Right renal pelvis (tissue), 4 donors: Measurements from ENCODE around the gene C10orf71. TPM values are rescaled to one million over a fixed set of nuclear protein-coding genes. Genes with fewer than 3 reads are reported as not detected.

ENCODE experiments used
- DNase-seq, 4 donors: peaks; one replicate each; pipeline ENCODE4 v3.0.0-alpha.2; 2013; ENCODE audit warnings: low read depth in 4 of 4, low spot score in 3 of 4, missing footprints in 1 of 4
- polyA plus RNA-seq, 4 donors: library from polyadenylated mRNA; unstranded; fragments of 120-200 nt; gene quantifications; one replicate each; pipeline ENCODE4 v1.2.1, GENCODE V29; 2013; ENCODE audit not compliant: insufficient read length in 4 of 4

The C10orf71 gene
- polyA plus RNA-seq, 4 donors: 0.10 to 0.17 (median 0.14) TPM

DNA sequence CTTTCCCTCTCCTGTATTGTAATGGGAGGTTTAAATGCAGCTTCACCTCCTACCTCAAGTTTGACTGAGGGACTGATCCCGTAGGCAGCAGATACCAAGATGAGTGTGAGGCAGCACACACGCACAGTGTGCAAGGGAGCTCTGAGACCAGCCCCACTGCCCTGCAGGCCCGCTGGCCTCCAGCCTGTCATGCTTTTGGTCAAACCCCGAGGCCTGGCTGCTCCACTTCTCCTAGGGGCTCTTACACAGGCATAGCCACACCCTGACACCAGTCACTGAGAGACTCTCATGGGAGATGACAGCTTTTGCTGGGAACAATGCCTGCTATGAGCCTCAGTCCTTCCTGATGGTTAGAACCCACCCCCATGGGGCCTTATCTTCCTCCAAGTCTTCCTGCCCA is 69.3 kb downstream of the C10orf71 start:
- DNase-seq: no peak

DNA sequence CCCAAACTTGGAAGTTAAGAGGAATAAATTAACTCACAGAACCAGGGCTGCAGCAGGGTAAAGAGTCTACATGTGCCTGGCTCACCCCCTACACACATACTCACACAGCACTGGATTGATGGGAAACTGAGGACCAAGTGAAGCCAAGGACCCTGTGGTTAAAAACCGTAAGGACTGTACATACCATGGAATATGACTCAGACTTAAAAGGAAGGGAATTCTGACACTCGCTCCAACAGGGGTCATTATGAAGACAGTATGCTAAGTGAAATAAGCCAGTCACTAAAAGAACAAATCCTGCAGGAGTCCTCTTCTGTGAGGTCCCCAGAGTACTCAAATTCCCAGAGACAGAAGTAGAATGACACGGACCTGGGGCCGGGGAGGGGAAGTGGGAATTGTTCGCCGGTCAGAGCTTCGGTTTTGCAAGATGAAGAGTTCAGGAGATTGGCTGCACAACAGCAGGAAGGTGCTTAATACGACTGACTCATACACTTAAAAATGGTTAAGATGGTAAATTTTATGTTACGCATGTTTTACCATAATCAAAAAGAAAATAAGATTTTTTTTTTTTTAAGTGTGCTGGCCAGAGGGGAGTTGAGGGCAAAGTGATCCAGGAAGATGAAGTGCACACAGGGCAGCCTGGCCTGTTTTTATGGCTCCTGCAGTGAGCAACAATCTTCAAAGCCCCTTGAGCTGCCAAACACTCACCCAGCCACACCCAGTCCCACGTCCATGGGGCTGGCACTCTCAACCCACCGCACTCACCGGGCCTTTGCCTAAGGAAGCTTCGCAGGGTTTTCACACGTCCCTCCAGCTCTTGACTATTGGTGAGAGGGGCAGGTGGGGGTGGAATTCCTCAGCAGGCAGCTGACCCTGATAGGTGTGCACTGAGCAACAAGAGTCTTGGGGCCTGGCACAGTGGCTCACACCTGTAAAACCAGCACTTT is 70.5 kb downstream of the C10orf71 start:
- no peak for DNase-seq

DNA sequence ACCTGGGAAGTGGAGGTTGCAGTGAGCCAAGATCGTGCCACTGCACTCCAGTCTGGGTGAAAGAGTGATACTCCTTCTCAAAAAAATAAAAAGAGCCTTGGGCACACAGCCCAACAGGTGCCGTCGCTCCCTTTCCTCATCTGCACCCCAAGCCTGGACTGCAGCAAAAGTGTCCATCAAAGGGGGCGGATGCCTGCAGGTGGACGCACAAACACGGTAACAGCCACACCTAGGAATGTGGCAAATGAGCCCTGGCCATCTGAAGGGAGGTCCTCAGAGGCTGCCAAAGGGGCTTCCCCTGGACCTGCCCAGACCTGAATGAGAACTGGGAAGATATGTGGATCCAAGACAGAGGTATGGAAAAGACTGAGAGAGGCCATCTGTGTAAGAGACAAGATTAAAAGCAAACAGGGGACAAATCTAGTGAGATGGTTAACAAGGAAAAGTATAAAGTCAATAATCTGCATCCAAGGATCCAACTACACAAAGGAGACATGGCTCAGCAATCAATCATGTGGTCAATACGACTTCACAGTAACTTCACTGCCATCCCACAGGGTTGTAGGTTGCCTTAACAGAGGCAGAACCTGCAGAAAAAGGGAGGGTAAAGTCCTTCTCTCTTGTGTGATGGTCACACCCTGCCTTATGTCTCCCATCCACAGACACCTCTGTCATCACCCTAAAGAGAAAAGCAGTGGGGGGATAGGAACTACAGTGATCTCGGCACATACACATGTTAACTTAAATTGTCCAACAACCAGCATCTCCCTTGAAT is 71.5 kb downstream of the C10orf71 start:
- no peak for DNase-seq

DNA sequence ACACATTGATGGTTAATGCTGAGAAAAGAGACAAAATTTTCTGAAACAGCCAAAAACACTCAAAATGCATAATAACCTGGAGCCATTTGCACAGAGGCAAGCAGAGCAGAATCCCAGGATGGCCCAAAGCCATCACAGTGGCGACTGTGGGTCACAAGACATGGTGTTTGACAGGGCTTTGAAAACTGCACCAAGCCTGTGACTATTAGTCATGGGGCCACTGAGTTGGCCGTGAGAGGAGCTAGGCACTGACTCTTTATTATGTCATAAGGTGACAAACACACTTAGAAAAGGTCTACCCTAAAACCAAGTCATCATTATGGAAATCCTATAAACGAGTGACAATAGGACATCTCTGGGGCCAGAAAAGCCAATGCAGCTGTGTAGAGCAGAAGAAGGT is 73.0 kb downstream of the C10orf71 start:
- no peak for DNase-seq

DNA sequence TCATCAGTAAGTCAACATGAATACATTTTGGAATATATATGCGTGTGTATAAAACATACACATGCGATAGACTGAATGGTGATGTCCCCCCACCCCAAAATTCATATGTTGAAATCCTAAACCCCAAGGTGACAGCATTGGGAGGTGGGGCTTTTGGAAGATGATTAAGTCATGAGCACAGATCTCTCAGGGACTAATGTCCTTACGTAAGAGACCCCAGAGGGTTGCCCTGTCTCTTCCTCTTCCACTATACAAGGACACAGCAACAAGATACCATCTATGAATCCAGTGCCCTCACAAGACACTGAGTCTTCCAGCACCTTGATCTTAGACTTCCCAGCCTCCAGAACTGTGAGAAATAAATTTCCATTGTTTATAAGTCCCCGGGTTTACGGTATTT is 74.4 kb downstream of the C10orf71 start:
- DNase-seq: no peak

DNA sequence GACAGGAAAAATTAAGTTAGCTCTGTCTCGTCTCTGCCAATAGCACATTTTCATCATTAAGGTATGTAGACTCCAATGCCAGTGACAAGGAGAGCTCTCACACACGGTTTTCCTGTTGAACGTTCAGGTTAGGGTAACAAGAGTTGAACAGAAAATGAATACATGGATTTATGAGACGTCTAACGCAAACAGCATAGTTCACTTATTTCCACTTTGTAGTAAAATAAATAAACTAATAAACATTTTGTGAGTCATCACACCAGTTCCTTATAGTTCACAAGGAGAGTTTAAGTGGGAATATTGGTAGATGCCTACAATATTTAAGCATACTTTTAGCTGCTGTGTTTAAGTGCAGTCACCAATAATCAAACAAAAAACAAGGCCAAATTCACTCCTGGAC is 75.8 kb downstream of the C10orf71 start:
- no peak for DNase-seq

DNA sequence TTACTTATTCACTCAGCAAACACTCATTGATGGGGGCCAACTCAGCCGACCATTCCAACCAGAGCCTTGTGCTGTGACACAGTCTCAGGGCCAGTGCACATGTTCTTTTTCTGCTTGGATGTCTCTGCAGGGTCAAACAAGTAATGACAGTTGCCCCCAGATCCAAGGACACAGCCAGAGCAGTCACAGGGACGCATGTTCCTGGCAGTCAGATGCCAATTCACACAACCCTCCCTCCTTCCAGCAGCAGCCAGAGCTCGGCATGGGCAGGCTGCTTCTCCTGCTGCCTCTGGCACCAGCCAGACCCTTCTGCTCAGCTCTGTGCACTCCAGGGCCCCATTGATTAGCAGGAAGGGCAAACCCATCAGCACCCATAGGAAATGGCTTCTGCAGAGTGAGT is 76.6 kb downstream of the C10orf71 start:
- no peak for DNase-seq

Other genes with a start within 250 kb of the C10orf71 start
- 10 to 100 TPM; 14.2 to 18.9 (median 15.5) TPM for gene VSTM4, start 183.6 kb upstream of the C10orf71 start, polyA plus RNA-seq
- not detected for gene FAM170B, start 165.1 kb upstream of the C10orf71 start, polyA plus RNA-seq
- gene TMEM273, start 110.8 kb upstream of the C10orf71 start, polyA plus RNA-seq: 1 to 10 TPM; 2.1 to 3.6 (median 2.7) TPM
- gene DRGX, start 96.9 kb downstream of the C10orf71 start, polyA plus RNA-seq: under 1 TPM in 2 of 4 donors, not detected in 2; 0.05 to 0.07 TPM
- gene ERCC6, start 240.0 kb downstream of the C10orf71 start, polyA plus RNA-seq: 10 to 100 TPM; 15.2 to 17.7 (median 16.4) TPM